Muscle of leg (tissue), 11 donors: ENCODE results near the gene ZFR. TPM values are rescaled to one million over a fixed set of nuclear protein-coding genes. Genes with fewer than 3 reads are reported as not detected.

Source experiments
- DNase-seq: peaks from one replicate; pipeline ENCODE4 v3.0.0; 2013
- H3K27ac ChIP-seq: one replicate; pipeline ENCODE4 v1.5.1; 2013; ENCODE audit warnings: mild to moderate bottlenecking, low read length, control low read depth
- H3K27me3 ChIP-seq: one replicate; pipeline ENCODE4 v1.6.1; 2013; ENCODE audit warnings: low read length; ENCODE audit not compliant: control insufficient read depth, insufficient read depth
- H3K36me3 ChIP-seq: one replicate; pipeline ENCODE4 v1.6.1; 2013; ENCODE audit warnings: low read length; ENCODE audit not compliant: control insufficient read depth, insufficient read depth
- H3K4me1 ChIP-seq: one replicate; pipeline ENCODE4 v1.6.1; 2013; ENCODE audit warnings: low read length; ENCODE audit not compliant: control insufficient read depth, insufficient read depth
- H3K4me3 ChIP-seq: one replicate; pipeline ENCODE4 v1.5.1; 2013; ENCODE audit warnings: low read length, control low read depth
- H3K9me3 ChIP-seq: replicated peaks from 2 replicates; pipeline ENCODE4 v1.6.1; 2013; ENCODE audit warnings: low read depth, low read length; ENCODE audit not compliant: control insufficient read depth
- WGBS: methylation state at CpG from one replicate; pipeline ENCODE4 v1.1.5; 2013; ENCODE audit warnings: missing lambda C conversion rate; ENCODE audit not compliant: insufficient coverage; 5-methylcytosine and 5-hydroxymethylcytosine counted together
- polyA plus RNA-seq, 8 donors: library from polyadenylated mRNA; unstranded; fragments of 120-200 nt; gene quantifications; one replicate each; pipeline versions ENCODE4 v1.2.1 to v1.2.3, GENCODE V29; 2013; ENCODE audit warnings: inconsistent platforms in 1 of 8, low replicate concordance in 1 of 8; ENCODE audit not compliant: insufficient read length in 8 of 8, insufficient read depth in 1 of 8
- total RNA-seq: library from RNA; stranded (reverse); fragments of 120-200 nt; gene quantifications from one replicate; pipeline ENCODE4 v1.2.4, GENCODE V29; 2013

ZFR gene
- total and polyA plus RNA-seq, 9 donors = 65.0 to 93.9 (median 81.5) TPM

- DNase-seq = no peak
Observed at GRCh38 chr5:32346869-32347268, 97.7 kb downstream of the ZFR start.

GRCh38 chr5:32343058-32343672 lies 101.4 kb downstream of the ZFR start:
- peaks cover 16% of the 10 kb centered on the region for H3K9me3 ChIP-seq
- no peak for DNase-seq
- no peaks in the 10 kb centered on the region for H3K4me1 ChIP-seq
- H3K4me3 ChIP-seq = no peak overlapping the region
- H3K27ac ChIP-seq = no peak overlapping the region
- H3K27me3 ChIP-seq = no peaks in the 10 kb centered on the region
- no peaks in the 10 kb centered on the region for H3K36me3 ChIP-seq
- WGBS = no CpG with 5 or more reads among the region's 2 CpGs

More at GRCh38 chr5:32346869-32347268, 97.7 kb downstream of the ZFR start:
- Histone ChIP-seq H3K4me1 (no peaks in the 10 kb centered on the region), H3K27ac (no peak overlapping the region), H3K9me3 (peaks cover 2% of the 10 kb centered on the region), H3K4me3 (no peak overlapping the region), H3K27me3 (no peaks in the 10 kb centered on the region), H3K36me3 (no peaks in the 10 kb centered on the region)
- WGBS = no CpG with 5 or more reads among the region's 2 CpGs

- H3K27me3 ChIP-seq = no peaks in the 10 kb centered on the region
- no peak for DNase-seq
- no peak overlapping the region for H3K27ac ChIP-seq
- H3K4me1 ChIP-seq = no peaks in the 10 kb centered on the region
- H3K4me3 ChIP-seq = no peak overlapping the region
- no peaks in the 10 kb centered on the region for H3K36me3 ChIP-seq
- no CpG with 5 or more reads among the region's 4 CpGs for WGBS
- peaks cover 16% of the 10 kb centered on the region for H3K9me3 ChIP-seq
Observed at GRCh38 chr5:32342656-32343055, 101.9 kb downstream of the ZFR start.

DNA sequence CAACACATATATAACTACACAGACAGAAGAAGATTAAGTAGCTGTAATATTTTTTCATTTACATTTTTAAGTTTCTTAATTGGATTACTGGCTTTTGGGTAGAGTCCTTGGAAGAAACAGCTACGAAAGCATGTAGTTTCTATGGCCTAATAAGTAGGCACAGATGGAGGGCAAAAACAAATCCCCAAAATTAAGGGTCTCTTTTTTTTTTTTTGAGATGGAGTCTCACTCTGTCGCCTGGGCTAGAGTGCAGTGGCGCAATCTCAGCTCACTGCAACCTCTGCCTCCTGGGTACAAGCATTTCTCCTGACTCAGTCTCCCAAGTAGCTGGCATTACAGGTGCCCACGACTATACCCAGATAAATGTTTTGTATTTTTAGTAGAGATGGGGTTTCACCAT lies 104.7 kb downstream of the ZFR start:
- no peaks in the 10 kb centered on the region for H3K36me3 ChIP-seq
- H3K4me3 ChIP-seq = no peak overlapping the region
- no peak for DNase-seq
- no peaks in the 10 kb centered on the region for H3K27me3 ChIP-seq
- no peaks in the 10 kb centered on the region for H3K4me1 ChIP-seq
- peaks cover 16% of the 10 kb centered on the region for H3K9me3 ChIP-seq
- WGBS = no CpG with 5 or more reads among the region's 4 CpGs
- no peak overlapping the region for H3K27ac ChIP-seq

DNA sequence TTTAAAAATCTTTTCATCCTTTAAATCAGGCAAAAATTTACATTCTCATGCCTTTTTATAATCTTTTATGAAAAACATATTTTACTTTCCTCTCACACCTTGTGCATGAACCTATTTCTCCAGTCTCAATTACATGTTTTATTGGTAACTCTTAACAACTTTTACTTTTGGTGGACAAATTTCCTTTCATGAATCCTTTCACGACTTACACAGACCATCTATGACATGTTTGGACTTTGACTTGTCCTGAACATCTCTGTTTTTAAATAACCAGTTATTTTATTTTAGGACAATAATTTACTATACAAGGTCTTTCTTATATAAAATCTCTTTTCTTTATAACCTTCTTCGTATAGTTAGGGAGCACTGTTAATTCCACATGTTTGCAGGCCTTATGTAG lies 105.3 kb downstream of the ZFR start:
- no CpG with 5 or more reads among the region's 2 CpGs for WGBS

DNA sequence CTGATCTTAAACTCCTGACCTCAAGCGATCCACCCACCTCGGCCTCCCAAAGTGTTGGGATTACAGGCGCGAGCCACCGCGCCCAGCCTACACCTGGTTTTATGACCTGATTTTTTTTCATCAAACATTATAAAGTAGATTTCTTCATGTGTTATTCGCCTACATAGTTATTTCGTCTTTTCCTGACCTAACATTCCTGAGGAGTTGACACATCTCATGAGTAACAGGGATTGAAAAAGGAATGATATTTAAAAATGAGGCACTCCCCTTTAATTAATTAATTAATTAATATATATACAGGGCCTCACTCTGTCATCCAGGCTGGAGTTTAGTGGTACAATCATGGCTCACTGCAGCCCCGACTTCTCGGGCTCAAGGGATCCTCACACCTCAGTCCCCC lies 111.6 kb downstream of the ZFR start:
- 100% methylated on average over 2 of the region's 10 CpGs for WGBS
- Histone ChIP-seq H3K4me1 (peaks cover 3% of the 10 kb centered on the region), H3K36me3 (no peaks in the 10 kb centered on the region), H3K4me3 (no peak overlapping the region), H3K27me3 (no peaks in the 10 kb centered on the region), H3K9me3 (no peaks in the 10 kb centered on the region), H3K27ac (no peak overlapping the region)
- DNase-seq = no peak

More for the DNA sequence above, 105.3 kb downstream of the ZFR start:
- Histone ChIP-seq H3K36me3 (no peaks in the 10 kb centered on the region), H3K9me3 (peaks cover 16% of the 10 kb centered on the region), H3K27ac (no peak overlapping the region), H3K4me3 (no peak overlapping the region), H3K27me3 (no peaks in the 10 kb centered on the region), H3K4me1 (no peaks in the 10 kb centered on the region)
- no peak for DNase-seq

- no peak overlapping the region for H3K27ac ChIP-seq
- H3K4me3 ChIP-seq = no peak overlapping the region
- no peaks in the 10 kb centered on the region for H3K9me3 ChIP-seq
- WGBS = no CpG with 5 or more reads among the region's 1 CpG
- no peak for DNase-seq
- peaks cover 3% of the 10 kb centered on the region for H3K4me1 ChIP-seq
- no peaks in the 10 kb centered on the region for H3K36me3 ChIP-seq
- H3K27me3 ChIP-seq = no peaks in the 10 kb centered on the region
Observed at GRCh38 chr5:32332361-32332760, 112.2 kb downstream of the ZFR start.

DNA sequence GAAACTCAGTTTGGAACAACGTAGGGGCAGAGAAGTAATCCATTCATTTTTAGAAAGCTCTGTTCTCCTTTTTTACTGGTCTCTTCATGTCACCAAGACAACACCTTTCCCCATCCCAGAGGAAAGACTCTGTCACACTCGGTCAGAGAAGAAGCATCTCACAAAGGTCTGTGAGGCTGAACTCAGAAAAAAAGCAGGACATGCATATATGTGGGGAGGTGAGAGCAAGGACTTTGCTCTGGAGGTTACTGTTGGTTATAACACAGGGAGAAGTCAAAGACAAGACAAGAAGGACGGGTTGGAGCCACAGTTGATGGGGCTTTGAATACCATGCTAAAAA lies 112.6 kb downstream of the ZFR start:
- no peak for DNase-seq
- Histone ChIP-seq H3K27ac (no peak overlapping the region), H3K4me3 (no peak overlapping the region), H3K4me1 (peaks cover 3% of the 10 kb centered on the region), H3K36me3 (no peaks in the 10 kb centered on the region), H3K9me3 (no peaks in the 10 kb centered on the region), H3K27me3 (no peaks in the 10 kb centered on the region)
- WGBS = no CpG with 5 or more reads among the region's 3 CpGs

DNA sequence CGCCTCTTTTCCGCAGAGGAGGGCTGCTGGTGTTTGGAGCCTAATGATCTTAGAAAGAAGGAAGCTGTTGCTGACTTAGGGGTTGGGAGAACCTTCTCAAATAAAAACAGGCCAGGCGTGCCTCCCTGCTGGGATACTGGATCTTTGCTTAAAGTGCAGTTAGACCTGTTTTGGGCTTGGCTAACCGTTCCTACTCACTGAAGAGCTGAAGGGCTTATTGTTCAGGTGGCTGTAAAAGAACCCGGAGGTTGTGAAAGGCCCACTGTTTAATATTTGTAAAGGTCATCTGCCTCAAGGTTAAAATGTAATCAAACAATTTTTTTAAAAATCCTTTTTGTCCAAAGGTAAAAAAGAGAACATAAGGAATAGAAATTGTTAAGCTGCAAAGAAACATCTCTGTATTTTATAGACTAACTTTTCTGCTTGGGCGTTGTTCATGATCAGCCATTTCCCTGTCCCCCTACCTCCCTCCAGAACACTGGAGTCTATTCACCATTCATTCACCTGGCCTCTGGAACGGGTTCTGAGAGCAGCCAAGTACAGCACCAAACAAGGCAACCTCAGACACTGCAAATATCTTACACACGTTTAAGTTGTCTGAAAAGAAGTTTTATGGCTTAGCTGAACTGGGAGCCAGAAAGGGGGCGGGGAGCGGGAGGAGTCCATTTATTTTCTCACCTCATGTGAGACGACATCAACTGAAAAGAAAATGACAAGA lies 113.2 kb downstream of the ZFR start:
- no peak overlapping the region for H3K27ac ChIP-seq
- no peaks in the 10 kb centered on the region for H3K27me3 ChIP-seq
- H3K4me1 ChIP-seq = peaks cover 3% of the 10 kb centered on the region
- 64% methylated on average over 7 of the region's 11 CpGs for WGBS
- H3K4me3 ChIP-seq = no peak overlapping the region
- DNase-seq = no peak
- H3K36me3 ChIP-seq = no peaks in the 10 kb centered on the region
- no peaks in the 10 kb centered on the region for H3K9me3 ChIP-seq

GRCh38 chr5:32330126-32330971 lies 114.2 kb downstream of the ZFR start:
- peaks cover 3% of the 10 kb centered on the region for H3K4me1 ChIP-seq
- no peaks in the 10 kb centered on the region for H3K27me3 ChIP-seq
- no peak overlapping the region for H3K4me3 ChIP-seq
- H3K9me3 ChIP-seq = no peaks in the 10 kb centered on the region
- H3K27ac ChIP-seq = no peak overlapping the region
- DNase-seq = no peak
- H3K36me3 ChIP-seq = no peaks in the 10 kb centered on the region
- WGBS = 59% methylated on average over 3 of the region's 11 CpGs
